HUDEP-2 (cell line): ENCODE measurements around the gene PIP4K2A.
"Not testable (repeated sequence)": the region's sequence is repeated elsewhere in the genome, so short reads cannot be mapped to it uniquely, and the experiment has no call there.

Experiments
- DNase-seq, 76 experiments: peaks; one replicate each; lab custom pipeline; 2025; ENCODE audit not compliant: unreplicated experiment in 76 of 76; lab: John Stamatoyannopoulos, UW

PIP4K2A gene

DNA sequence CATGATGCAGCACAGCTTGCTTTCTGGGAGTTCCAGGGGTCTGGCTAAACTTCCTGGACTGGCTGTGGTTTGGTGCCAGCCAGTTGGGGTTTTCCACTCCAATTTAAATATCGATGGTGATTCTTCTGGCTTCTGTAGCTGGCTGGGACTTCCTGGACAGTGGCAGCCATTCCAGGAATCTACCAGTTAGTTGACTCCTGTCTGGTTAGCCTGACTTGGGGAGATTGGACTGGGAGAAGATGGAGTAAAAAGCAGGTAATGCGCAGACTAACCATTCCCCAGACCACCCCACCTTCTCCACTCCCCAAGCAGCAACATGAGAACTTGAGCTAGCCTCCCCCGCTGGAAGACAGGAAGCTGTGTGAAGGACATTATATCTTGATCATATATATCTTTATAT lies 6.3 kb upstream of the PIP4K2A start:
- no peak for DNase-seq

DNA sequence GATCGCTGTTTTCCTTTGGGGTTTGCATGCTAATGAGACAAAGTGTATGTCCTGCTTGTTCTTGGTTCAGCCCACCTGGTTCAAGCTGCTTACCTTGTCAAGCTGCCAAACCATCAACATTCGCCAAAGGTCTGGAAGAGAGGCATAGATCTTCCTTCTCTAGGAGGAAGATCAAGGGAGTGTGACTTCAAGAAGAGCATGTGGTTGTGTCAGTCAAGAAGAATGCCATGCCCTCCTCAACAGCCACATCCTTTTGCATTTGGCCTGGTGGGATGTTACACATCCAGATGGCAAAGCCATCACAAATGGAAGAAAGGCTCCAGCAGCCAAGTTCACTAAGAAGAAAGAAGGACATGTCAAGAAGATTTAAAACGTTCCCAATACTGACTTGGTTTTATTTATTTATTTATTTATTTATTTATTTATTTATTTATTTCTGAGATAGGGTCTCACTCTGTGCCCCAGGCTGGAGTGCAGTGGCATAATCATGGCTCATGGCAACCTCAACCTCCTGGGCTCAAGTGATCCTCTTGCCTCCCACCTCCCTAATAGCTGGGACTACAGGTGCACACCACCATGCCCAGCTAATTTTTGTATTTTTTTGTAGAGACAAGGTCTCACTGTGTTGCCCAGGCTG lies 5.1 kb upstream of the PIP4K2A start:
- no peak for DNase-seq

DNA sequence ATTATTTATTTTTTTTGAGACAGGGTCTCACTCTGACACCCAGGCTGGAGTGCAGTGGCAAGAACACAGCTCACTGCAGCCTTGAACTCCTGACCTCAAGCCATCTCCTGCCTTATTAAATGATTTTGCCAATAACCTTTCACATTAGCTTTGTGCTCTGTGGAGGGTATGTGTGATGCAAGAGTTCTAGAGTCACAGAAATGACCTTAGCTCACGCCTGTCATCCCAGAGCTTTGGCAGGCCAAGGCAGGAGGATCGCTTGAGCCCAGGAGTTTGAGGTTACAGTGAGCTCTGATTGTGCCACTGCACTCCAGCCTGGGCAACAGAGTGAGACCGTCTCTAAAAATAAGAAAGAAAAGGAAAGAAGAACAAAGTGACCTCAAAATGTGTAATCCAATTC lies 4.3 kb upstream of the PIP4K2A start:
- not testable (repeated sequence) for DNase-seq

DNA sequence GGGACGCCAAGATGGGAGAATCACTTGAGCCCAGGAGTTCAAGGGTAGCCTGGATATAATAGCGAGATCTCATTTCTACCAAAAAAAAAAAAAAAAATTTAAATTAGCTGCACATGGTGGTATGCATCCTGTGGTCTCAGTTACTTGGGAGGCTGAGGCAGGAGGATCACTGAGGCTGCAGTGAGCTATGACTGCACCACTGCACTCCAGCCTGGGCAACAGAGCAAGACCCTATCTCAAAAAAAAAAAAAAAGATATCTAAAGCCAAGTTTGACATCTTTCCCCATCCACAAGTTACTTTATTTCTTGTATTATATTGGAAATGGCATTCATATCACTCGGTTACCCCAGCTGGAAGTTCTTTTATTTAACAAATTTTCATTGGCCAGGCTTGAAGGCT lies 3.4 kb upstream of the PIP4K2A start:
- DNase-seq, result no peak

DNA sequence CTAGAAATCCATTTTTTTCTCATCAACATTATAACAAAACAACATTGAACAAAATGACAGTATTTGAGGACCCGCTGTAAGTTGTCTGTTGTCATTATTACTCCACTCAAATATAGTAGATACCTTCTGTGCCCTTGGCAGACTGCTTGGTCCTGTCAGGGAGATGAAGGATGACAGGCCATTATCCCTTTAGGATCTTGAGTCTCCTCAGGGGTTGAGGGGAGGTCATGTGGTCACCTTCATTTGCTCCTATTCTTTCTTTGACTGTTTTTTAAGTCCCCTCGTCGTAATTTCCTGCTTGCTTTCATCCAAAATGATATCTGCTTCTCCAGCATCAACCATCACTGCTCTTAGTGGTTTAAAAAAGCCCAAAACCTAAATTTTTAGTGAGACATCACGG lies 2.6 kb upstream of the PIP4K2A start:
- no peak for DNase-seq

DNA sequence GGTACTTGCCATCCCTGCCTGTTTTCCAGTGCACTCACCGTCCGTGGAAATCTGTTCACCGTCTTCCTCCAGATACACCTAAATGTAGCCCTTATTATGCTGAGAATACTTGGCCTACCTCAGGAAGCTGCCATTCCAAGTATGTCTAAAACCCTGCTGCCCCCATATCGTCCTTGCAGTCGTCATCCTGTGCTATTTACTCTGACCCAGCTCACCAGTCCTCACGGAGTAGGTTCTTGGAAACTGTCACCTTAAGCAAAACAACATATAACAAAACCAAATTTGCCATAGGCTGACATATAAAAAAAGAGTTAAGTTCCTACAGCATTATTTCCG lies 880 bp upstream of the PIP4K2A start:
- no peak for DNase-seq

DNA sequence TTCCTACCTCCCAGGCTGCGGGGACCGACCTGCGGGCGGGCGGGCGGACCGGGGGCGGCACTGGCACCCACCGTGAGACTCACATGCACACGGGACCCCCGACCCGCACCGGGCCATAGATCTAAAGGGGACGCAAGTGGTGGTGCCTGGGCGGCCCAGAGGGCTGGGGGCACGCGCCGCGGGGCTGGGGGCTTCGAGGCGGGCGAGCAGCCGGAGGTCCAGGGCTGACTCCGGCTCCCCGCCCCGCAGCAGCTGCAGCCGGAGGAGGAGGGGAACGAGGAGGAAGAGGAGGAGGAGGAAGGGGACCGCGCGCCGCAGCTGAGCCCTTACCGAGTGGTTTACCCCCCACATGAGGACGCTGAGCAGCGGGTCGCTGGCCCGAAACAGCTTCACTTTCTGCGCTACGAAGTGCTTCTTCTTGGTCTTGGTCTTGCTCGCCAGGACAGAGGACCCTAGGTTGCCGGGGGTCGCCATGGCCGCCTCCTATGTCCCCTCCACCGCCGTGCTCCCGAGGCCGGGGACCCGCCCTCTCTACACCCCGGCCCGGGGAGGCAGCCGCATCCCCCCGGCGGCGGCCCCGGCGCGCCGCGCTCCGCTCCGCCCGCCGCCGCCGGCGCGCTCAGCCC lies 412 bp downstream of the PIP4K2A start:
- peak in 8 of 76 experiments; percentile 13 to 56 (median 32) for DNase-seq

DNA sequence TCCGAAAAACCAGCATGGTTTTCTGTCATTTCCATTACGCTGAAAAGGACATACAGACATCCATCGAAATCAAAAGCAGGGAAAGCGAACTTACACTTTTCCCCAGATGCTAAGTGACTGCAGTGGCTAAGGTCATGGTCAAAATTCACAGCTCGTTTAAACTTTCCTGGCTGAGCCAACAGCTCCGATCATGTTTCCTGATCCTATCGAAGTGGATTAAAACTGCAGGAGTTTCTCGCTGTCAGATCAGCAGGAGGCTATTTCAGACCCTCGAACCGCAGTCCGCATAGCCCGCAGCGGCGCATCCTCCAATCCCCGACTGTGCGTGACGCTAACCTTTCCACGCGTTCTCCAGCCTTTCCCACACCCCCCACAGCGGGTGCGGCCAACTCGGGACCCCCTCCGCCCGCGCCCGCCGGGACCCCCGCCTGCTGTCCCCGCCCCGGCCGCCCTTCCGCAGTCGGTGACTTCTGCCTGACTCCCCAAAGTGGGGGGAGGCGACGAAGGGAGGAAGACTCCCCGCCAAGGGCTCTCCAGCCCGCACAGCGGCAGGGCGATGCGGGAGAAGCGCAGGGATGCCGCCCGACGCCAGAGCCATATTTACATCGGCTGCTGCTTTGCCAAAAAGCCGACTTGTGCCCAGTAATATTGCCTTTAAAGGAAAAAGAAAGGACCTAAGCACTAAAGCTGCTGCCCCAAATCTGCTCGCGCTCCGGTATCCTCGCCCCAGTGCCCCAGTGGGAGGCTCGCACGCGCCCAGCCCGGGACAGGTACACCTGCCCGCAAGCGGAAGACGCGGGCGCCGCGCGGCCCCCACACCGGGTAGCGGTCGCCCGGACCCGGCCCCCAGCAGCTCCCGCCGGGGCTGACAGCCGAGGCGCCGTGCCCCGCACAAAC lies 1.2 kb downstream of the PIP4K2A start:
- peak in 13 of 76 experiments; percentile 15 to 46 (median 30) for DNase-seq

DNA sequence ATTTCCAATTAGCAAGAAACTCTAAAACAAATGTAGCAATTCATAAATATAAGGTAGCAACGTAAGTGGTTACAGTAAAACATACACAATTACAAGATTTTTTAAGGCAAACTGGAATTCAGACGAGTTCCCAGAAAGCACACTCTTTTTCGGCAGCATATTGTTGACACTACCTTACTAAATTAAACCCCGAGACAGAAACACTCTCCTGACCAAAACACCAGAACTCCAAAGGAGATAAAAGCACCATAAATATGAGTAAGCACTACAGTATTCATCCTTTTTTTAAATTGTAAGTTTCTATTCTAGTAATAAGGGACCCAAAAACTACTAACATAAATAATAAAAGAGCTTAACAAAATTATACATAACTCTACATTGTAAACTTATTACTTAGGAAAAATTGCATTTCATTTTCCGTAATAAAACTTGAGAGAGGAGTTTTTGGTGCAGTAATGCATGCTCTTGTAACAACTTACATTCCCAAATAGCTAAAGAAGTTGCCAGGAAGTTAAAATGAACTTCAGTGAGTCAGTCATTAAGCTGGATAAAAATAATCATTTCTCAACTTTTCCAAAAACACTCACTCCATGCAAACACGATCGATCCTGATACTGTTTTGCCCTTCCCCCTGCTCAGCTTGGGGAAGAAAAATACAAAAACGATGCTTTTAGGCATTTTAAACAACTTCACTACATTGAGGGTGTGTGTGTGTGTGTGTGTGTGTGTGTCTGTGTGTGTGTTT lies 2.0 kb downstream of the PIP4K2A start:
- DNase-seq, result peak in 1 of 76 experiments; percentile 19

DNA sequence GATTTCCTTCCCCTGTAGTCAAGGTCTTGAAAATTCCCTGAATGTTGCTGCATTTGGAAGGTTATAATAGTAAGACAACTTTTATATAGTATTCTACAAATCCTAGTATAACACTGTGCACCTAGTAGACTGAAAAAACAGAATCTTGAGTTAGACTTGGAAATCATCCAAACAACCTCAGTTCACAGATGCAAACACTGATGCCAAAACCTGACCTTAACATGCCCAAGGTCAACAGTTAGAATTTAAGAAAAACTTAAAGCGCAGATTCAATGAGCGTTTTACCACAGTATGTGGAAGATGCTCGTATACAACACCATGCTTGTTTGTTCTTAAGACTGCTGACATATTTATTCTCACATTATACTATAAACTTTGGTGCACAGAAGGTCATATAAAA lies 3.0 kb downstream of the PIP4K2A start:
- DNase-seq, result peak in 10 of 76 experiments; percentile 6 to 52 (median 19)

DNA sequence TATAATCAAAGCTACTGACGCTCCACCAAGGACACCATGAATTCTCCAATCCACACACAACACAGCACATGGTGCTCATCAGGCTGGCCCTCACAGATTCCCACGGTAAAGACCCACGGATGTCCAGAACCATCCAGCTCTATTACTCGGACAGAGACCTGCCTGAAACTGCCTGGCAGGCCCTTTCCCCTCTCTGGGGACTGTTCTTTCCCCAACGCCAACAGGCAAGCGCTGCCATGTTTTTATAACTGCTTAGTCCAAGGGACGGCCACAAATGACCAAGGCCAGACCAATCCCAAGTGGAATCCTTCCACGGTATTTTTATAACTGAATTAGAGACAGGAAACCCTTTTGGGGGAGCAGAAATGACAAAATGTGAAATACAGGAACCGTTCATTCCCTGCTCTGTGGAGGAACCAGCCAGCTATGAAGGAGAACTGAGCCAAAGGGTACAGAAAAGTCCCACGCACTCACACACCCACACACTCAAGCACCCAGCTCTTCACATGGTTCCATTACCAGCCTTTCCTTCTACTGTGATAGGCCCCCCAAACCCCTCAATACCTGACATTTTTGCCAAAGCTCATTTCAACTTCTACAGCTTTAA lies 4.1 kb downstream of the PIP4K2A start:
- peak in 14 of 76 experiments; percentile 3 to 47 (median 20) for DNase-seq

DNA sequence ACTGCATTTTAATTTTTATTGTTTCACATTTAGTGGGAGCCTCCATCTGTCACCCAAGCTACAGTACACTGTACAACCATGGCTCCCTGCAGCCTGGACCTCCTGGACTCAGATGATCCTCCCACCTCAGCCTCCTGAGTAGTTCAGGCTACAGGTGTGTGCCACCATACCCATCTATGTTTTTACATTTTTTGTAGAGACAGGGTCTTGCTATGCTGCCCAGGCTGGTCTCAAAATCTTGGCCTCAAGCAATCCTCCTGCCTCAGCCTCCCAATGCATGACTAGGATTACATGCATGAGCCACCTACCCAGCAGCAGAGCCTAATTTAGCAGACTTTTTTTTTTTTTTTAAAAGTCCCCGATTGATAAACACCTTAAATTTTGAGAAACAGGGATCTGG lies 5.6 kb downstream of the PIP4K2A start:
- no peak for DNase-seq

DNA sequence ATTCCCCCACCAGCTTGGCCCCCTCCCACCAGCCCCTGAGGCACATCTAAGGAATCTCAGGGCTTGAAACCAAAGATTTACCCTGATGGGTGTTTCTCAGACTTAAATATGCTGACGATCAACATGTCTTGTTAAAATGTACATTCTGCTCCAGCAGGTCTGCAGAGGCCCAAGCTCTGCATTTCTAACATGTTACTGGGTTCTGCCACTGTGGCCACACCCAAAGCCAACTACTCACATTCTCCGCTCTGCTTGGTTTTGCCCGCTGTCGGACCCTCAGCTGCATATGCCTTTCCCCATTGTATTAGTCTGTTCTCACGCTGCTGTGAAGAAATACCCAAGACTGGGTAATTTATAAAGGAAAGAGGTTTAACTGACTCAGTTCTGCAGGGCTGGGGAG lies 8.9 kb downstream of the PIP4K2A start:
- DNase-seq, result no peak

DNA sequence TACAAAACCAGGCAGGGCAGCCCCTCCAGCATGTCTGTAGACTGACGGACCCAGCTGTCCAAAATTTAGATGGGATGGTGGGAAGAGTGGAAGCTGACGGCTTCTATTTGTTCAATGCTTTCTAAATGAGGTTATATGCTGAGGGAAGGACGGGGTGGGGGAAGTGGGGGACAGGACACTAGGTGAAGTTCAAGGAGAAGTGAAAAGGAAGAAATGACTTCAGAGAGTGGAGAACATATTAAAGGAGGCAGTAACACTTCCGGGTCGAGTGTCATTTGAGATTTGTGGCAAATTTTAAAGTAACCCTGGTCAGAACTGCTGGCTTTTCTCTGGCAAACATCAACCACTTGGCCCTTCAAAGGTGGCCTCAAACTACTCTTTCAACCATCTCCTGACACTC lies 9.4 kb downstream of the PIP4K2A start:
- DNase-seq, result no peak

DNA sequence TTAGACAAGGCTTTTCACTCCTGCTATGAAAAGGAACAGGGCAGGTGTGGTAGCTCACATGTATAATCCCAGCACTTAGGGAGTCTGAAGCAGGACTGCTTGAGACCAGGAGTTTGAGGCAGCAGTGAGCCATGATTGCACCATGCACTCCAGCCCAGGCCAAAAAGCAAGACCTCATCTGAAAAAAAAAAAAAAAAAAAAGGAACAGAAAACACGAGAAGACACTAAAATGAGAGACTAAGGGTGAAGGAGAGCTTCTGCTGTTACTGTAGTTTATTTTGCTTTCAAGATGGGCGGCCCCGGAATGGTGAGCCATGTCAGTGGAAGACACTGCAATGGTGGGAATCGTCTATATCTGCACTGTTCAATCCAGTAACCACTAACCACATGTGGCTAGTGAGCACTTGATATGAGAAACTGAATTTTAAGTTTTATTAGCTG lies 9.9 kb downstream of the PIP4K2A start:
- DNase-seq, result no peak

DNA sequence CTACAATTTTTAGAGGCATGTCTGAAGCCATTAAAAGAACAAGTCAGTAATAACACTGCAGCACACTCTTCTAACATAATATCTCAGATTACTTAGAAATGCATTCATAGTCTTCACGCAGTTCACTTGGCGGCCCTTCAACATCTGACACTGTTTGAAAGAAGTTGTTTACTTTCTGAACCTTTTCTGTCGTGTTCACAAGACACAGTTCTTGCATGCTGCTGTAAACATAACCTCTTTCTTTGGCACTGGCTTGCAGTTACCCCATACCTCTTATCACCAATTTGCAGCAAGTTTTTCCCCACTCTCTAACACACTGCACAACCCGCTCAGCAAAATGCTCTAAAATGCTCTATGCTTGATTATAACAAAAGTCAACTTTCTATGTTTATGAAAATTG lies 12.0 kb downstream of the PIP4K2A start:
- DNase-seq, result peak in 49 of 76 experiments; percentile 12 to 75 (median 40)

DNA sequence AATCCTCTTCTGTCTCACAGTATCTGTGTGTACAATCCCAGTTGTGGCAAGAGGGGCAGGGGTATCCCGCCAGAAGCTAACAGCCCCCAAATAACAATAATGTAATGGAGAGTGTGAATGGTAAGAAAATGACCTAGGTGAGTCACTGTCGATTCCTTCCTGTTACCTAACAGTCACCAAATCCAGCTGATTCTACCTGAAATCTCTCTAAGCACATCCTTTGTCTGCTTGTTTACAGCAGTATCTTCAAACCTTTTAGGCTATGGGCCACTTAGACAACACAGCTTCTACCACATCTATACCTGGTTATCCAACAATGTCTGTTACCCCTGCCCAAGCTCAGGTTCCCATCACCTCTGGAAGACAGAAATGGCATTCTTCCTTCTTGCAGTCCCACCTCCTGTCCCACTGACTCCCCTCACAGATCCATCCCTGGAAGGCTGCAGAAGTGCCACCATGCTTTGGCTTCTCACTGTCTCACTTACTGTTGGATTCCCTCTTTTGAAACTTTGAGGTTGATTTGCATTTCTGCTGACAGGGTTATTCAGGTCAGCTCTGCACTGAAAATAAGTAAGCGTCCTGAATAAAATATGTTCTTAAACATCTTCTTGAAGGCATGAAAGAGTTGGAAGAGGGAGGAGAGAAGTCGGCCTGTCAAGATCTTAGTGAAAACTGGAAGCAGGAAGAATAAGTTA lies 13.1 kb downstream of the PIP4K2A start:
- DNase-seq, result no peak

DNA sequence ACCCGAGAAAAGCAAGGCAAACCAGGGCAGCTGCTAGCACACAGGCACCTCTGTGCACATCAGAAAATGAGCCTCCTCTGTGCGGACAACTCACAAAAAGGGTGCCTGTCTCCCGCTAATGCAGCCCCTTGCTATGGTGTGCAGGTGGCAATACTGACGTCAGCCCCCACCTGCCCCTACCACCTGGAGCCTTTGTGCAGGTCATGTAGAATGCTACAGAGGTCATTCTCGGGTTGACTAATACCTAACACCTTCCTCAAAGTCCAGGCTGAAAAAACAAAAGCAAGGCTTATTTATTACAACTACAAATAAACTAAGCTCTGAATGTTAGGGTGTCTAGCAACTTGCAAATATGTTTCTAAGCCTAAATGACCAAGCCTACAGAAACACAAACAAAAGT lies 13.9 kb downstream of the PIP4K2A start:
- no peak for DNase-seq

DNA sequence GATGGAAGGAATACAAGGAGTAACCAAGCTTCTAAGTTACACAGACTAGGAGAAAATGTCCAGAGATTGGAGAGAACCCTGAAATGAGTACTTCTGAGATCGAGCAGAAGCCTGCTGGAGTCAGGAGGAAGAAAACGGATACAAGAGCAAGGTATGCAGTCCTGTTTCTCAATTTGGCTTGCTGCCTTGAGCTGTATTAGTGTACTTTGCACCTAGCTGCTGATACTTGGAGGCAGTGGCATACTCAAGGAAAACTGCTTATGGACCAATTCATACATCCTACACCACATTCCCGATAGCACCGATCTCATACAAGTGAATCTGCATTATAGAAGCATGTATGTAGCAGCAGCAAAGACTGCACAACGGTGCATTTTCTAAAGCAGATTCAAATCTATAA lies 14.4 kb downstream of the PIP4K2A start:
- no peak for DNase-seq

DNA sequence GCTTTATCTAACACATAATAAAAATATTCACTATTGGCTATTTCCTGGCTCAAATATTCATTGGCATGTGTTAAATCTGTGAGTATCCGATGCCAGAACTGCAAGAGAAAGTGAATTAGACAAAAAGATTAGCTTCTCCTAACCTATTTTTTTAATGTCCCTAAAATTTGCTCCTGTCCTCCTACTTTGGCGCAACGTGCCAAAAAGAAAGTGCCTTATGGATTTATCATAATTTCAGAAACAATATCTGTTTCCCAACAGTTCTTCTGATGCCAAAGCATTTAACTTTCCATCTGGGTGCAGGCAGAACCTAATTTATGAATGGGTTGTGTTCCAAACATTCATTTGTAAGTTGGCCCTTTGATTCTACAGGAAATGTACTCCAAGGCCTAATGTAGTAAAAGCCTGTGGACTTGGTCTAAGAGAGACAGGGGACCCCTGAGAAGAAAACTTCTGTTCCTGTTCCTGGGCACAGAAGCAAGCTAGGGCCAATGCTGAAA lies 15.4 kb downstream of the PIP4K2A start:
- DNase-seq, result no peak
